HG02678 (cell line): ENCODE data around the gene SLC25A25.

Experiments
- ATAC-seq: cut with Tn5 transposase; IDR thresholded peaks from one replicate; pipeline ENCODE4 v1.9.1; 2021; ENCODE audit warnings: mild to moderate bottlenecking, moderate library complexity; ENCODE audit not compliant: unreplicated experiment

Gene SLC25A25

DNA sequence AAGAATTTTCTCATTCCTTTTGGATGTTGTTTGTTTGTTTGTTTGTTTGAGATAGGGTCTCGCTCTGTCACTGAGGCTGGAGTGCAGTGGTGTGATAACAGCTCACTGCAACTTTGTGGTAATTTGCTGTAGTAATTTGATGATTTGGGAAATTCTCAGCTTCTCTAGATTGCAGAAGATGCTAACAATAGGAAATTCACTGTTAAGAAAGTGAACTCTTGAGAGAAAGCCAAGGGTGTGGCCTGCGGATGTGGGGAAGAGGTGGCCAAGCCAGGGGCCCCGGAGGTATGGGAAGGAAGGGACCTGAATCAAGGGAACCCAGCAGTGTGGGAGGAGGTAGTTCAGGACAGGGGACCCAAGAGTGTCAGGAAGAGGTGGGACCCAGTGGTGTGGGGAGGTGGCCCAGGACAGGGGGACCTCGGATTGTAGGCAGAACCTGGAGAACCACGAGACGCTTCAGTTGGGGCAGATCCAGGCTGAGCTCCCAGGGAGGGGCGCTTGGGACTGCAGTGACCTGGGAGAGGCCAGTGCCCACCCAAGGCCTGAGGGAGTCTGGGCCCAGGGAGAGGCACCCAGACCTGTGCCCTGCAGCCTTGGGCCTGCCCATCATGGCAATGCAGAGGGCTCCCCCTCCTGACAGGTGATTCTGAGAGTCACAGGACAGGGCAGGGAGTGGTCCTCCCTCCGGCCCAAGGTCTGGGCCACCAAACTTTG is 75.7 kb downstream of the SLC25A25 start:
- no peak for ATAC-seq

- no peak for ATAC-seq
Observed at GRCh38 chr9:128144239-128145181, 76.5 kb downstream of the SLC25A25 start.

- ATAC-seq: no peak
Observed at GRCh38 chr9:128145536-128145935, 77.5 kb downstream of the SLC25A25 start.

DNA sequence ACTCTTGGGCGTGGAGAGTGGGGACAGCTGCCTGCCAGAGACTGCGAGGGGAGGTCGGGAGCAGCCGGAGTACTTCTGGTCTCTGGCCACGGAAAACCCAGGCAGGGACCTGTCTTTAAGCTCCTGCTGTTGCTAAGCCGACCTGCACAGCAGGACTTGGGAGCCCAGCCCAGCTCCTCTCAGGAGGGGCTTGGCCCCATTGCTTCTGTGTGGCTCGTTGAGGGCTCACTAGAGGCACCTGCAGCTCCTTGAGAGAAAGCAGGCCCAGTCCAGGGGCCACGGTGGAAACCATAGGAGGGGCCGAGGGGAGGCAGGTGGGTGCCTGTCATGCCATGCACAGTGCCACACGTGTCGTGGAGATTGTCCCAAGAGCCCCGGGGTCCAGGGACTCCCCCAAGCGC is 77.9 kb downstream of the SLC25A25 start:
- no peak for ATAC-seq

DNA sequence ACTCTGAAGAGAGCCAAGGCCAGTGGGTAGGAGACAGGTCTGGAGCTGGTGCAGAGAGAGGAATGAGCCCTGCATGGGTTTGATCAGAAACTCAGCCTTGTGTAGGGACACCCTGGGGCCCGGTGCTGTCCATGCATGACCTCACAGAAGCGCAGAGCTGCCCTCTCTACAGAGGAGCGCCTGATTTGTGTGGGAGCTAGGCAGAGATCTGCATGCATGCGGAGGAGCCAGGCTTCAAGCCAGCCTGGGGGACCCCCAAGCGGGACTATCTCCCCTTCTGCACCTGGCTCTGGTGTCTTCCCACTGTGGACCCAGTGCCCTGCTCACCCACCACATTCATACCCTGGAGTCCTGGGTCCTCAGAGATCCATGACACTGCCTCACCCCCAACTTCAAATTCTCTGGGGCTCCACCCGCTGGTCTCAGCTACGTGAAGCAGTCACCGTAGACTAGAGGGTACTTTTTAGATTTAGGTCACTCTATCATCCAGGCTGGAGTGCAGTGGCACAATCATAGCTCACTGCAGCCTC is 78.6 kb downstream of the SLC25A25 start:
- ATAC-seq: no peak

GRCh38 chr9:128148509-128149000 is 80.5 kb downstream of the SLC25A25 start:
- no peak for ATAC-seq

DNA sequence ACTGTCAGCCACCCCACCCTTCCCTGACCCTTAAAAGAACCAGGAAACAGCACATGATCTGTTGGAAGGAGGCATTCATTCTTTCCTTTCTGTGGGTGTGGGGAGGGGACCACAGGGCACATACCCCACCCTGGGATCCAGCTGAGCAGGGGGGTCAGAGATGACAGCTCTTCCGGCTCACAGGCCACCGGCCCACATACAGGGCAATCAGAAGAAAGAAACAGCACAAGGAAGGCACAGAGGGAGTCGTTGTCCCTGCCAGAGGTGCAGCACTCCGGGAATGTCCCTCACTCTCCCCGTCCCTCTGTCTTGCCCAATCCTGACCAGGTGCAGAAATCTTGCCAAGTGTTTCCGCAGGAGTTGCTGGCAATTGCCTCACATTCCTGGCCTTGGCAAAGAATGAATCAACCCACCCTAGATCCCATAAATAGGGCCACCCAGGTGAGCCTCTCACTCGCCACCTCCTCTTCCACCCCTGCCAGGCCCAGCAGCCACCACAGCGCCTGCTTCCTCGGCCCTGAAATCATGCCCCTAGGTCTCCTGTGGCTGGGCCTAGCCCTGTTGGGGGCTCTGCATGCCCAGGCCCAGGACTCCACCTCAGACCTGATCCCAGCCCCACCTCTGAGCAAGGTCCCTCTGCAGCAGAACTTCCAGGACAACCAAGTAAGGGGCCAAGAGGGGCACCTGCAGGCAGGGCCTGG is 81.1 kb downstream of the SLC25A25 start, which contains the start of gene LCN2:
Gene LCN2 (plus strand): TSS at position 453 of the 701 bp plus-strand sequence. CDS start 73 bp downstream, at position 526.
- ATAC-seq: no peak

- no peak for ATAC-seq
Observed at GRCh38 chr9:128149951-128150593, 82.0 kb downstream of the SLC25A25 start.

DNA sequence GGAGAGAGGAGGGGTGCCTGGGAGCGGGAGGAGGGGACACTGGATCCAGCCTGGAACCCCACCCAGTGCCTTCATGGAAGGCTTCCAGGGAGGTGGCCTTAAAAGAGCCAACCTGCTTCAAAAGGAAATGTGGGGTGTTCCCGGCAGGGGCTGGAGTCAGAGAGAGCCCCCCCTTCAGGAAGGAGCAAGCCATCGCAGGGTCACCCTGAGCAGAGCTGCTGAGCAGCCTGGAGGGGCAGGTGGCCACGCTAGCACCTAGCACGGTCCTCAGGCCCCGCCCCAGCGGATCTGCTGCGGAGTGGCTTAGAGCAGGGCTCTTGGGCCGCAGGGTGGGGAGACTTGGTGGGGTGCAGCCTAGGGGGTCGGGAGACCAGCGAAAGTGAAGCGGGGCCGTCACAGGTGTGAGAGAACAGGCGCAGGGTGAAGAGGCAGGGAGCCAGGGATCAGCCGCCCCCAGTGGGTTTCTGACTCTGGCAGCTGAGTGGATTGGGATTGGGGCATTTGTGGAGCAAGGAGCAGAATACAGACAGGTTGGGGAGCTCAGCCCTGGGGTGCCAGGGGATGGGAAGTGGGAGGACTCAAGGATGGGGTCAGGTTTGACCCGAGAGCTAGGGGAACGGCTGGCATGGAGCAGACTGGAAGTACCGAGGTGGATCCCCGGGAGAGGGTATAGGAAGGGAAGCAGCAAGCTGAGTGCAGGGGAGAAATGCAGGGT is 82.7 kb downstream of the SLC25A25 start:
- no peak for ATAC-seq

- no peak for ATAC-seq
Observed at GRCh38 chr9:128151309-128152132, 83.5 kb downstream of the SLC25A25 start.

GRCh38 chr9:128152133-128153059 is 84.4 kb downstream of the SLC25A25 start:
- ATAC-seq: no peak

DNA sequence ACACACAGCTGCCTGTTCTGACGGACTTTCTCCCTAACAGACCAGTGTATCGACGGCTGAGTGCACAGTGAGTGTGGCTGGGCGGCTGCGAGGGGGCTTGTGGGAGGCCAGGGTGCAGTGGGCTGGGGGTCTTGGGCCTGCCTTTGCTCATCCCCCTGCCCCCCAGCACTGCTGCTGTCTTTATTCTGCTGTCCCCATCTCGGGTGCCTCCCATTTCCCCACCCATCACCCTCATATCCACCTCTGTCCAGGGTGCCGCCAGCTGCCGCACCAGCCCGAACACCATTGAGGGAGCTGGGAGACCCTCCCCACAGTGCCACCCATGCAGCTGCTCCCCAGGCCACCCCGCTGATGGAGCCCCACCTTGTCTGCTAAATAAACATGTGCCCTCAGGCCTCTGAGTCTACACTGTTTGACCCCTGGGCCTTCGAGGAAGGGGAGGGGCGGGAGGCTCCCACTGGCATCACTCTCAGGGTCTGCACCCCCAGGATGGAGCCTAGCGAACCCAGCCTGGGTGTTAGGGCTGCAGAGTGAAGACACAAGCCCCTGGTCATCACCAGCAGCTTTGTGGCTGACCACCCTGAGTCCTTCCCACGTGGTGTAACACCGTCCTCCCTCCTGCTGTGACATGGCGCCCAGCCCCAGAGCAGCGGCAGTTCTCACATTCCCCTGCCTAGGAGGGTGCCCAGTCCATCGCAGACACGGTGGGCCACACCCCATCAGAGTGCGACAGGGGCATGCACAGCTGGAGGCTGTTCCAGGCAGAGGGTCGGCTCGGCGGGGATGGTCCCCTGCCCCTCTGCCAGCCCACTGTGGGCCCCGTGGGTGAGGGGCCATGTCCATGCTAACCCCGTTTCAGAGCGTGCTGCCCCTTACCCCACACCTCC is 85.3 kb downstream of the SLC25A25 start:
- no peak for ATAC-seq

DNA sequence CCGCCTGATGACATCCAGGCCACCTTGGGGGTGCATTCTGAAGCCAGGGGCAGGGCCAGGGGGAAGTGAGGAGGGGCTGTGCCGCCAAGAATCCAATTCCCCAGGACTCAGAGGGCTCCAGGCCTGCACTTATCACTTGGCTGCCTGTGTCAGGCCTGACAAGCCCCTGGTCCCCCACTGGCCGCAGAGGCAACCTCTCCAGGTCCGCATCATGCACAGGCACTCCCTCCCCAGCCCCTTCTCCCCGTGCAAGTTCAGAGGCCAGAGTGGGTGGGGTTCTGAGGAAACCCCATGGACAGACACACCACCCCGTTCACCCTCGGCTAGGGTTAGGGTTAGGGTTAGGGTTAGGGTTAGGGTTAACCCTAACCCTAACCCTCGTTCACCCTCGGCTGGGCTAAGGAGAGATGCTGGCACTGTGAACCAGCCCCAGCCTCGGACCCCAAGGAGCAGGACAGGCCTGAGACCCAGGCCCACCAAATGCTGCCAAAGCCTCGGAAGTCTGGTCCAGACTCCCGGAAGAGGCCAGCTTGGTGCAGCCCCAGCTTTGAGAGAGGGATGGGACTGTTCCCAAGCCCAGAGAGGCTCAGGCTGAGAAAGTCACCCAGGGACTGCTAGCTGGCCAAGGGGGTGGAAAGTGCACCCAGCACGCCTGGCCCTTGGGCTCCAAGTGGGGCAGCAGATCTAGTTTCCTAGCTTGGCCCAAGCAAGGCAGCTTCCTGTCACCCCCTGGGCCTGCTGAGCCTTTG is 86.1 kb downstream of the SLC25A25 start:
- ATAC-seq: no peak

DNA sequence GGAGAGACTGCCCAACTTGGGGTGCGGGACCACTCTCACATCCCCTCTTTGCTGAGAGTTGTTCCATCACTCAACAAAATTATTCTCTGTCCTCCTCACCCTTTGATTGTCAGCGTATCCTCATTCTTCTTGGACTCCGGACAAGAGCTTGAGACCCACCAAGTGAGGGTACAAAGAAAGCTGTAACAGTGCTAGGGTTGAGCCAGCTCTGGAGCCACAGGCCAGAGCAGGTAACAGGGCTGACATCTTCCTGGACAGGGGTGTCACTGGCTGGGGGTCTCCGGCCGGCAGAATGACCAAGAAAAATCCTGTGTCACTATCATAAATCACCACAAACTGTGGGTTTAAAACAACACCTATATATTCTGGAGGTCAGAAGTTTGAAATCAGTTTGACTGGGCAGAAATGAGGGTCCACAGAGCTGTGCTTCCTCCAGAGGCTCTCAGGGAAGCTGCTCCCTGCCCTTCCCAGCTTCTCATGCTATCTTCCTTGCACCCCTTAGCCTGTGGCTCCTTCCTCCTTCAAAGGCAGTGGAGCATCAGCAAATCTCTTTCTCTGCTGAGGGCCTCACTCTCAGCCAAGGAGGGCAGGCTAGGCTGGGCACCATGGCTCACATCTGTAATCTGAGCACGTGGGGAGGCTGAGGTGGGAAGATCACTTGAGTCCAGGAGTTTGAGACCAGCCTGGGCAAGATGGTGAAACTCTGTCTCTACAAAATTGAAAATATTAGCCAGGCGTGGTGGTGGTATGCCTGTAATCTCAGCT is 87.9 kb downstream of the SLC25A25 start:
- no peak for ATAC-seq
